SK-N-SH treated with all-trans-retinoic acid at 6 μM for 48 hours (cell line): ENCODE data around the gene COL23A1.

ENCODE experiments used
- ESRRG ChIP-seq: fragments of 250-450 bp; sonication (Bioruptor Pico); IDR thresholded peaks from 2 replicates; pipeline ENCODE4 v1.6.1; 2021; ENCODE audit warnings: mild to moderate bottlenecking
- ISL1 ChIP-seq: fragments of 250-450 bp; sonication (Bioruptor Pico); IDR thresholded peaks from 2 replicates; pipeline ENCODE4 v2.1.2; 2022; ENCODE audit warnings: mild to moderate bottlenecking, moderate library complexity
- ZNF8 ChIP-seq: fragments of 450-650 bp; formaldehyde crosslinking; IDR thresholded peaks from 2 replicates; pipeline ENCODE4 v1.5.0; 2020; ENCODE audit warnings: mild to moderate bottlenecking, moderate library complexity
- TF ChIP-seq, protein P1 (sequence below): fragments of 250-450 bp; sonication (Bioruptor Pico); IDR thresholded peaks from 2 replicates; pipeline ENCODE4 v1.8.0; 2020; ENCODE audit warnings: mild to moderate bottlenecking, moderate library complexity, borderline replicate concordance

DNA sequence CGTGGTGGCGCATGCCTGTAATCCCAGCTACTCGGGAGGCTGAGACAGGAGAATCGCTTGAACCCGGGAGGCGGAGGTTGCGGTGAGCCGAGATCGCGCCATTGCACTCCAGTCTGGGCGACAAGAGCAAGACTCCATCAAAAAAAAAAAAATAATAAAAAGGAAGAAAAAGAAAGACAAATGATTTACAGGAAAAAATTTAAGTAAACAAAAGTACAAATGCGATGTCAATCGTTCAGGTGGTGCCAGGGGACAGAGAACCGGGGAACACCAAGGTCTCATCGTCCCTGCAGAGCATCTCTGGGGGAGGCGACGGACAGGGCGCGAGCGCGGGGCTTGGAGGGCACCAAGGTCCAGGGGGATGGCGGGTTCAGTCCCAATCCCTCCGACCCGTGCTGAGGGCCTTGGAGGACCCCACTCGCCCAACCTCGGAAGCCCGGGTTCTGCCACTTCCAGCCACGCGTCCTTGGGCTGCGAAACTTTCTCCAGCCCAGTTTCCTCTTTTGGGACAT is 386.5 kb downstream of the COL23A1 start:
- TF ChIP-seq ZNF8 (CRISPR knock-in tag) (no peak), ISL1 (CRISPR knock-in tag) (no peak), ESRRG (CRISPR knock-in tag) (no peak)
- TF ChIP-seq, protein P1, sequence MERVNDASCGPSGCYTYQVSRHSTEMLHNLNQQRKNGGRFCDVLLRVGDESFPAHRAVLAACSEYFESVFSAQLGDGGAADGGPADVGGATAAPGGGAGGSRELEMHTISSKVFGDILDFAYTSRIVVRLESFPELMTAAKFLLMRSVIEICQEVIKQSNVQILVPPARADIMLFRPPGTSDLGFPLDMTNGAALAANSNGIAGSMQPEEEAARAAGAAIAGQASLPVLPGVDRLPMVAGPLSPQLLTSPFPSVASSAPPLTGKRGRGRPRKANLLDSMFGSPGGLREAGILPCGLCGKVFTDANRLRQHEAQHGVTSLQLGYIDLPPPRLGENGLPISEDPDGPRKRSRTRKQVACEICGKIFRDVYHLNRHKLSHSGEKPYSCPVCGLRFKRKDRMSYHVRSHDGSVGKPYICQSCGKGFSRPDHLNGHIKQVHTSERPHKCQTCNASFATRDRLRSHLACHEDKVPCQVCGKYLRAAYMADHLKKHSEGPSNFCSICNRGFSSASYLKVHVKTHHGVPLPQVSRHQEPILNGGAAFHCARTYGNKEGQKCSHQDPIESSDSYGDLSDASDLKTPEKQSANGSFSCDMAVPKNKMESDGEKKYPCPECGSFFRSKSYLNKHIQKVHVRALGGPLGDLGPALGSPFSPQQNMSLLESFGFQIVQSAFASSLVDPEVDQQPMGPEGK, result no peak
